ENCODE results near the gene FGFRL1.

The FGFRL1 gene

GRCh38 chr4:965766-966134 is 45.7 kb upstream of the FGFRL1 start:
- no peak for TF ChIP-seq CTCF (conservative IDR thresholded peaks at IDR 0.05; ENCODE audit: low read depth)
- POLR2A ChIA-PET (ENCODE audit: low non-redundant PET): no interaction called here
- CTCF ChIA-PET: no interaction called here

GRCh38 chr4:966266-967112 is 44.9 kb upstream of the FGFRL1 start:
- no peak for DNase-seq (ENCODE audit: low spot score)
- H3K27ac ChIP-seq: no peak overlapping the region
- CTCF ChIA-PET: no interaction called here
- POLR2A ChIA-PET (ENCODE audit: low non-redundant PET): no interaction called here
- no peak for TF ChIP-seq CTCF (conservative IDR thresholded peaks at IDR 0.05; ENCODE audit: low read depth)

More at GRCh38 chr4:965766-966134, 45.7 kb upstream of the FGFRL1 start:
- H3K27ac ChIP-seq: no peak overlapping the region
- DNase-seq (ENCODE audit: low spot score): no peak

- H3K27ac ChIP-seq: no peak overlapping the region
- DNase-seq (ENCODE audit: low spot score): no peak
- no peak for TF ChIP-seq CTCF (conservative IDR thresholded peaks at IDR 0.05; ENCODE audit: low read depth)
- CTCF ChIA-PET: no interaction called here
- POLR2A ChIA-PET (ENCODE audit: low non-redundant PET): no interaction called here
These were observed 44.0 kb upstream of the FGFRL1 start for GRCh38 chr4:967113-968104.

- no peak for TF ChIP-seq CTCF (conservative IDR thresholded peaks at IDR 0.05; ENCODE audit: low read depth)
- ChIA-PET CTCF (no interaction called here), POLR2A (ENCODE audit: low non-redundant PET) (no interaction called here)
- DNase-seq (ENCODE audit: low spot score): no peak
- H3K27ac ChIP-seq: no peak overlapping the region
These were observed 43.2 kb upstream of the FGFRL1 start for GRCh38 chr4:968221-968620.

GRCh38 chr4:968621-969394 is 42.6 kb upstream of the FGFRL1 start:
- ChIA-PET POLR2A (ENCODE audit: low non-redundant PET) (no interaction called here), CTCF (no interaction called here)
- no peak for DNase-seq (ENCODE audit: low spot score)
- no peak overlapping the region for H3K27ac ChIP-seq
- no peak for TF ChIP-seq CTCF (conservative IDR thresholded peaks at IDR 0.05; ENCODE audit: low read depth)
